ENCODE measurements around the gene CHRM5. TPM values are rescaled to one million over a fixed set of nuclear protein-coding genes. Genes with fewer than 3 reads are reported as not detected.

CHRM5 gene
- total RNA-seq, 1 experiment from 2014 or later = not detected

DNA sequence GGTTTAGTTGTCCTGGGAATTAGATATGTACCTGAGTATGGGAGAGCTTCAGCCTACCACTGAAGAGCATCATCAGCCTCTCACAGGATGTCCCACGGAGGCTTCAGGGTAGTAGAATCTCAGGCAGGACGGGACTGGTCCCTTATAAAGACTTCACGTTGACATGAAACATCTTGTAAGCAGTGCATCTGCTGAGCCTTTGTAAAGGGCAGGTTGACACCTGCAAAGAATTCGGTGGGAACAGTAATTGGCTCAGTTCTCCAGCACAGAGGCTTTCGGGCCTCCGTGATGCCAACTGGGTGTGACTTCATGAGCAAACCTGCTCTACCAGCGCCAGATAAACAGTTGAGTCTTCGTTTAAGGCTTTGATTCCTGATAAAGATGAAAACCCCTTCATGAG, 97.6 kb downstream of the CHRM5 start:
- TF ChIP-seq, protein P1, sequence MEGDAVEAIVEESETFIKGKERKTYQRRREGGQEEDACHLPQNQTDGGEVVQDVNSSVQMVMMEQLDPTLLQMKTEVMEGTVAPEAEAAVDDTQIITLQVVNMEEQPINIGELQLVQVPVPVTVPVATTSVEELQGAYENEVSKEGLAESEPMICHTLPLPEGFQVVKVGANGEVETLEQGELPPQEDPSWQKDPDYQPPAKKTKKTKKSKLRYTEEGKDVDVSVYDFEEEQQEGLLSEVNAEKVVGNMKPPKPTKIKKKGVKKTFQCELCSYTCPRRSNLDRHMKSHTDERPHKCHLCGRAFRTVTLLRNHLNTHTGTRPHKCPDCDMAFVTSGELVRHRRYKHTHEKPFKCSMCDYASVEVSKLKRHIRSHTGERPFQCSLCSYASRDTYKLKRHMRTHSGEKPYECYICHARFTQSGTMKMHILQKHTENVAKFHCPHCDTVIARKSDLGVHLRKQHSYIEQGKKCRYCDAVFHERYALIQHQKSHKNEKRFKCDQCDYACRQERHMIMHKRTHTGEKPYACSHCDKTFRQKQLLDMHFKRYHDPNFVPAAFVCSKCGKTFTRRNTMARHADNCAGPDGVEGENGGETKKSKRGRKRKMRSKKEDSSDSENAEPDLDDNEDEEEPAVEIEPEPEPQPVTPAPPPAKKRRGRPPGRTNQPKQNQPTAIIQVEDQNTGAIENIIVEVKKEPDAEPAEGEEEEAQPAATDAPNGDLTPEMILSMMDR (conservative IDR thresholded peaks at IDR 0.05) = no peak
- TF ChIP-seq EZH2 (IDR thresholded peaks at IDR 0.05; ENCODE audit: low read depth) = no peak
- no peaks in the 10 kb centered on the region for H3K4me1 ChIP-seq (replicated peaks; ENCODE audit: insufficient read depth)
- ChIA-PET POLR2A (ENCODE audit: unreplicated experiment) (no interaction called here), CTCF (no interaction called here)
- H4K20me1 ChIP-seq (ENCODE audit: insufficient read depth) = no peaks in the 10 kb centered on the region
- no peak for DNase-seq
- H3K36me3 ChIP-seq (ENCODE audit: low read depth) = no peaks in the 10 kb centered on the region
- no peaks in the 10 kb centered on the region for H3K9me3 ChIP-seq (ENCODE audit: insufficient read depth, low read depth)
- H3K27ac ChIP-seq = no peak overlapping the region
- H3K27me3 ChIP-seq (ENCODE audit: insufficient read depth, low read depth) = no peaks in the 10 kb centered on the region
- H3K79me2 ChIP-seq (ENCODE audit: low read depth) = no peaks in the 10 kb centered on the region
- H3K4me2 ChIP-seq = no peak overlapping the region
- H3F3A ChIP-seq (ENCODE audit: insufficient read depth, low read depth) = no peaks in the 10 kb centered on the region
- H3K4me3 ChIP-seq = no peak overlapping the region
- intact Hi-C loops (cut with micrococcal nuclease; ENCODE audit: unreplicated experiment) = no loop called here
- no TSS peak for BruUV-seq (replicated peaks)
- H2AFZ ChIP-seq = no peak overlapping the region
- no peaks in the 10 kb centered on the region for H3K9me2 ChIP-seq (ENCODE audit: insufficient read depth)

DNA sequence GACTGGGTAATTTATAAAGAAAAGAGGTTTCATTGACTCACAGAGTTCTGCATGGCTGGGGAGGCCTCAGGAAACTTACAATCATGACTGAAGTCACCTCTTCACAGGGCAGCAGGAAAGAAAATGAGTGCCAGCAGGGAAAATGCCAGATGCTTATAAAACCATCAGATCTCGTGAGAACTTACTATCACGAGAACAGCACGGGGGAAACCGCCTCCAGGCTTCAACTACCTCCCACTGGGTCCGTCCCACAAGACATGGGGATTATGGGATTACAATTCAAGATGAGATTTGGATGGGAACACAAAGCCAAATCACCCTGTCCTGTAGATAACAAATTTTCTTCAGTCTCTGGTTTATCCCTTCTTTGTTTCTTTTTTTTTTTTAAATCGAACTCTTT, 101.7 kb downstream of the CHRM5 start:
- Histone ChIP-seq H3K4me1 (replicated peaks; ENCODE audit: insufficient read depth) (no peaks in the 10 kb centered on the region), H4K20me1 (ENCODE audit: insufficient read depth) (no peaks in the 10 kb centered on the region), H3K36me3 (ENCODE audit: low read depth) (no peaks in the 10 kb centered on the region), H3K9me2 (ENCODE audit: insufficient read depth) (no peaks in the 10 kb centered on the region), H3K4me2 (no peak overlapping the region), H3K27me3 (ENCODE audit: insufficient read depth, low read depth) (no peaks in the 10 kb centered on the region), H3K27ac (no peak overlapping the region), H3K79me2 (ENCODE audit: low read depth) (no peaks in the 10 kb centered on the region), H3K9me3 (ENCODE audit: insufficient read depth, low read depth) (no peaks in the 10 kb centered on the region), H3K4me3 (no peak overlapping the region), H3F3A (ENCODE audit: insufficient read depth, low read depth) (no peaks in the 10 kb centered on the region), H2AFZ (no peak overlapping the region)
- DNase-seq = no peak
- TF ChIP-seq, protein P1 (conservative IDR thresholded peaks at IDR 0.05) = no peak
- no peak for TF ChIP-seq EZH2 (IDR thresholded peaks at IDR 0.05; ENCODE audit: low read depth)
- ChIA-PET CTCF (no interaction called here), POLR2A (ENCODE audit: unreplicated experiment) (no interaction called here)
- intact Hi-C loops (cut with micrococcal nuclease; ENCODE audit: unreplicated experiment) = no loop called here
- BruUV-seq (replicated peaks) = no TSS peak

DNA sequence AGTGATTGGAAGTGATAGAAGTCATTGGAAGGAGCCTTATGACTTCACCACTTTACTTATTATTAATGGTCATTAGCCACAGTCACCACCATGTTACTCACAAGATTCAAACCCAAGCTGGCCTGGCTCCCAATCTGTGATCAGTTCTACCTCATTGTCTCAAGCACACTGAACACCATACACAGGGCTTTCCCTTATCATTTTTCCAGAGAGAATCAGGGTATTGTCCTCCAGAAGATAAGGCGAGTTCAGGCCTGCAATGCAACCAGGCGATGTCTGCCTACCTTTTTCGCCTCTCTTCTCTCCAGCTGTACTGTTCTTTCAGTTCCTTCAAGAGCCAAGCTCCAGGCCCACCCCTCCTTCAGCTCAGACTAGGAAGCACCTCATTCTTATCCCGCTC, 108.5 kb downstream of the CHRM5 start:
- no peaks in the 10 kb centered on the region for H3F3A ChIP-seq (ENCODE audit: insufficient read depth, low read depth)
- TF ChIP-seq, protein P1 (conservative IDR thresholded peaks at IDR 0.05) = no peak
- TF ChIP-seq EZH2 (IDR thresholded peaks at IDR 0.05; ENCODE audit: low read depth) = no peak
- no peaks in the 10 kb centered on the region for H3K4me1 ChIP-seq (replicated peaks; ENCODE audit: insufficient read depth)
- no peak overlapping the region for H3K4me3 ChIP-seq
- ChIA-PET POLR2A (ENCODE audit: unreplicated experiment) (interaction anchor here (0.6 to 0.7 kb wide), 2 partner anchors 17 to 224 kb away, joined by 3 read pairs; no protein-coding TSS in a partner anchor), CTCF (no interaction called here)
- no peaks in the 10 kb centered on the region for H3K9me2 ChIP-seq (ENCODE audit: insufficient read depth)
- no TSS peak for BruUV-seq (replicated peaks)
- no peaks in the 10 kb centered on the region for H3K9me3 ChIP-seq (ENCODE audit: insufficient read depth, low read depth)
- no peaks in the 10 kb centered on the region for H3K27me3 ChIP-seq (ENCODE audit: insufficient read depth, low read depth)
- no peaks in the 10 kb centered on the region for H4K20me1 ChIP-seq (ENCODE audit: insufficient read depth)
- H3K27ac ChIP-seq = no peak overlapping the region
- H3K79me2 ChIP-seq (ENCODE audit: low read depth) = no peaks in the 10 kb centered on the region
- no peaks in the 10 kb centered on the region for H3K36me3 ChIP-seq (ENCODE audit: low read depth)
- H2AFZ ChIP-seq = no peak overlapping the region
- intact Hi-C loops (cut with micrococcal nuclease; ENCODE audit: unreplicated experiment) = no loop called here
- DNase-seq = no peak
- H3K4me2 ChIP-seq = no peak overlapping the region

Measured in PC-9 (cell line).